H9 (cell line): Measurements from ENCODE around the gene SLC39A12. TPM values are rescaled to one million over a fixed set of nuclear protein-coding genes. Genes with fewer than 3 reads are reported as not detected.

ENCODE experiments used
- DNase-seq: peaks from one replicate; pipeline ENCODE4 v3.0.0-alpha.2; 2017
- H2AFZ ChIP-seq: one replicate; pipeline ENCODE4 v1.6.1; 2013; ENCODE audit warnings: mild to moderate bottlenecking, low read length, control low read depth, moderate library complexity
- H2AK5ac ChIP-seq: 2 replicates; pipeline ENCODE4 v1.6.1; 2013; ENCODE audit warnings: low read length, control low read depth, mixed read lengths; ENCODE audit not compliant: insufficient read length
- H2BK120ac ChIP-seq: one replicate; pipeline ENCODE4 v1.6.1; 2013; ENCODE audit warnings: low read depth, mild to moderate bottlenecking, low read length, control low read depth, inconsistent platforms; ENCODE audit not compliant: poor library complexity, severe bottlenecking
- H2BK12ac ChIP-seq: 2 replicates; pipeline ENCODE4 v1.6.1; 2013; ENCODE audit warnings: low read length, control low read depth, mixed read lengths, low read depth; ENCODE audit not compliant: insufficient read length
- H2BK15ac ChIP-seq: 2 replicates; pipeline ENCODE4 v1.6.1; 2013; ENCODE audit warnings: low read depth, low read length, control low read depth
- H2BK20ac ChIP-seq: one replicate; pipeline ENCODE4 v1.6.1; 2013; ENCODE audit warnings: low read depth, mild to moderate bottlenecking, low read length, control low read depth, inconsistent platforms; ENCODE audit not compliant: poor library complexity, severe bottlenecking
- H2BK5ac ChIP-seq: 2 replicates; pipeline ENCODE4 v1.6.1; 2013; ENCODE audit warnings: low read length, control low read depth, mixed read lengths; ENCODE audit not compliant: insufficient read length
- H3K14ac ChIP-seq: 2 replicates; pipeline ENCODE4 v1.6.1; 2013; ENCODE audit warnings: low read length, control low read depth; ENCODE audit not compliant: insufficient read depth
- H3K18ac ChIP-seq: 2 replicates; pipeline ENCODE4 v1.6.1; 2013; ENCODE audit warnings: low read depth, mild to moderate bottlenecking, mixed read lengths, low read length, control low read depth; ENCODE audit not compliant: insufficient read length
- H3K23ac ChIP-seq: 2 replicates; pipeline ENCODE4 v1.6.1; 2013; ENCODE audit warnings: low read length, control low read depth, mixed read lengths, low read depth; ENCODE audit not compliant: insufficient read length
- H3K23me2 ChIP-seq: 2 replicates; pipeline ENCODE4 v1.6.1; 2013; ENCODE audit warnings: low read depth, mild to moderate bottlenecking, mixed read lengths, low read length, control low read depth; ENCODE audit not compliant: insufficient read length, poor library complexity, severe bottlenecking
- H3K27ac ChIP-seq: 2 replicates; pipeline ENCODE4 v1.5.1; 2013; ENCODE audit warnings: low read length, control low read depth, mixed read lengths, low read depth; ENCODE audit not compliant: insufficient read length
- H3K27me3 ChIP-seq: 2 replicates; pipeline ENCODE4 v1.6.1; 2013; ENCODE audit warnings: low read length, control low read depth, inconsistent platforms; ENCODE audit not compliant: insufficient read depth
- H3K4ac ChIP-seq: 2 replicates; pipeline ENCODE4 v1.6.1; 2013; ENCODE audit warnings: low read depth, mild to moderate bottlenecking, control low read depth, inconsistent platforms, low read length, moderate library complexity
- H3K4me1 ChIP-seq: 2 replicates; pipeline ENCODE4 v1.6.1; 2013; ENCODE audit warnings: low read length, control low read depth, inconsistent platforms; ENCODE audit not compliant: insufficient read depth
- H3K4me2 ChIP-seq: 2 replicates; pipeline ENCODE4 v1.6.1; 2013; ENCODE audit warnings: low read length, control low read depth, mixed read lengths; ENCODE audit not compliant: insufficient read length, insufficient read depth
- H3K56ac ChIP-seq: 2 replicates; pipeline ENCODE4 v1.6.1; 2013; ENCODE audit warnings: low read depth, mild to moderate bottlenecking, mixed read lengths, low read length, control low read depth; ENCODE audit not compliant: insufficient read length
- H3K79me1 ChIP-seq: 2 replicates; pipeline ENCODE4 v1.6.1; 2013; ENCODE audit warnings: low read depth, mild to moderate bottlenecking, moderate library complexity, low read length, control low read depth, inconsistent platforms; ENCODE audit not compliant: insufficient read depth, poor library complexity, severe bottlenecking
- H3K79me2 ChIP-seq: 2 replicates; pipeline ENCODE4 v1.6.1; 2013; ENCODE audit warnings: low read length, control low read depth, inconsistent platforms; ENCODE audit not compliant: insufficient read depth
- H3K9ac ChIP-seq: 2 replicates; pipeline ENCODE4 v1.6.1; 2013; ENCODE audit warnings: low read length, control low read depth, mixed read lengths; ENCODE audit not compliant: insufficient read length; ENCODE audit errors: extremely low read depth
- H3K9me3 ChIP-seq: one replicate; pipeline ENCODE4 v1.6.1; 2013; ENCODE audit warnings: low read depth, low read length, inconsistent platforms; ENCODE audit not compliant: control insufficient read depth
- H3T11ph ChIP-seq: one replicate; pipeline ENCODE4 v1.6.1; 2013; ENCODE audit warnings: mild to moderate bottlenecking, low read length, control low read depth, inconsistent platforms
- H4K20me1 ChIP-seq: one replicate; pipeline ENCODE4 v1.6.1; 2013; ENCODE audit not compliant: control insufficient read depth, insufficient read length, insufficient read depth
- H4K5ac ChIP-seq: 2 replicates; pipeline ENCODE4 v1.6.1; 2013; ENCODE audit warnings: low read depth, mild to moderate bottlenecking, mixed read lengths, low read length, control low read depth; ENCODE audit not compliant: insufficient read length
- H4K8ac ChIP-seq: replicated peaks from 2 replicates; pipeline ENCODE4 v1.6.1; 2013; ENCODE audit warnings: low read length, control low read depth, mixed read lengths, low read depth; ENCODE audit not compliant: insufficient read length
- H4K91ac ChIP-seq: 2 replicates; pipeline ENCODE4 v1.6.1; 2013; ENCODE audit warnings: low read depth, mild to moderate bottlenecking, moderate library complexity, mixed read lengths, low read length, control low read depth; ENCODE audit not compliant: insufficient read length
- H3K27ac Mint-ChIP-seq, 3 experiments: 2 replicates in 2 of 3; 3 replicates in 1 of 3; pipeline ENCODE4 v1.8.0; 2020 to 2021; ENCODE audit warnings: mixed read lengths in 3 of 3, mild to moderate bottlenecking in 1 of 3, moderate library complexity in 1 of 3
- H3K27me3 Mint-ChIP-seq: 2 replicates; pipeline ENCODE4 v1.8.0; 2021; ENCODE audit warnings: low read depth, mild to moderate bottlenecking, moderate library complexity, mixed read lengths
- H3K36me3 Mint-ChIP-seq, 3 experiments: 2 replicates in 2 of 3; 3 replicates in 1 of 3; pipeline ENCODE4 v1.8.0; 2020 to 2021; ENCODE audit warnings: low read depth in 3 of 3, mixed read lengths in 3 of 3; ENCODE audit not compliant: insufficient read depth in 1 of 3
- H3K4me1 Mint-ChIP-seq, 2 experiments: 2 replicates each; pipeline ENCODE4 v1.8.0; 2020; ENCODE audit warnings: mixed read lengths in 2 of 2
- H3K4me3 Mint-ChIP-seq, 2 experiments: 2 replicates in 1 of 2; 3 replicates in 1 of 2; pipeline ENCODE4 v1.8.0; 2020 to 2021; ENCODE audit warnings: mild to moderate bottlenecking in 2 of 2, mixed read lengths in 2 of 2, moderate library complexity in 1 of 2
- H3K9me3 Mint-ChIP-seq, 2 experiments: 2 replicates in 1 of 2; 3 replicates in 1 of 2; pipeline ENCODE4 v1.8.0; 2020; ENCODE audit warnings: mild to moderate bottlenecking in 2 of 2, mixed read lengths in 2 of 2, moderate library complexity in 1 of 2
- WGBS: extraction: QIAGEN DNeasy Blood & Tissue Kit; methylation state at CpG from one replicate; pipeline ENCODE4 v1.1.7; 2013; ENCODE audit warnings: missing lambda C conversion rate, low lambda C conversion rate, mixed read lengths; ENCODE audit not compliant: insufficient read length; ENCODE audit errors: extremely low coverage; 5-methylcytosine and 5-hydroxymethylcytosine counted together
- total RNA-seq: library from RNA; stranded (reverse); gene quantifications from 2 replicates; pipeline ENCODE4 v1.2.1, GENCODE V29; 2021
- TF ChIP-seq, protein P1 (sequence below): fragments of 200-600 bp; sonication (generic); conservative IDR thresholded peaks from 3 replicates; pipeline ENCODE4 v1.8.0; 2021; ENCODE audit warnings: antibody characterized with exemption, mild to moderate bottlenecking

SLC39A12 gene
- total RNA-seq, 1 experiment from 2014 or later, result not detected

DNA sequence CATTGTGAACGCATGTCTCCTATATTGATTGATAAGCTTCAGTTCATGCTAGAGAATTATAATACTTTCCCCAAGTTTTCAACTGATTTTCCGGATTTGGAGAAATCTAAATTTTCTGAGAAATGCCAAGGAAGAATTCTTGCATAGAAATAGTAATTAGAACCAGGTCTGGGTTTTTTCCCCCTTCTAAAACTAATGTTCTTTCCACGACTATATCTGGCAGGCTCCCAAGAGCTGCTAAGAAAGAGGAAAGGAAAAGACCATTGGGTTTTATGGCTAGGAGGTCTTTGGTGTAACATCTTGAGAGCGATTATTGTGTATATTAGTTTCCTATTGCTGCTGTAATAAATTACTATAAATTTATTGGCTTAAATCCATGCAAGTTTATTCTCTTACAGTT is 116.7 kb downstream of the SLC39A12 start:
- H2BK5ac ChIP-seq, result no peak overlapping the region
- H2AK5ac ChIP-seq, result no peak overlapping the region
- no peak overlapping the region for H2BK120ac ChIP-seq
- H3K79me1 ChIP-seq, result no peaks in the 10 kb centered on the region
- H4K91ac ChIP-seq, result no peak overlapping the region
- no peaks in the 10 kb centered on the region for H3K27me3 ChIP-seq
- no peak overlapping the region for H2AFZ ChIP-seq
- H3K4me2 ChIP-seq, result no peak overlapping the region
- no peaks in the 10 kb centered on the region for H4K20me1 ChIP-seq
- no peak overlapping the region for H2BK15ac ChIP-seq
- Mint-ChIP-seq H3K36me3 (no peaks in the 10 kb centered on the region), H3K4me1 (0 out of 4 replicates have a peak, but pooled peaks cover 0 to 2% of the 10 kb centered on the region in 2 experiments), H3K27ac (no peak overlapping the region), H3K4me3 (no peak overlapping the region), H3K27me3 (no peaks in the 10 kb centered on the region), H3K9me3 (peaks cover 0 to 3% of the 10 kb centered on the region in 2 experiments; a peak in 2 of 5 replicates)
- no peak overlapping the region for H3T11ph ChIP-seq
- no peak overlapping the region for H3K23ac ChIP-seq
- no peak overlapping the region for H3K4ac ChIP-seq
- no peak overlapping the region for H4K8ac ChIP-seq
- TF ChIP-seq, protein P1, sequence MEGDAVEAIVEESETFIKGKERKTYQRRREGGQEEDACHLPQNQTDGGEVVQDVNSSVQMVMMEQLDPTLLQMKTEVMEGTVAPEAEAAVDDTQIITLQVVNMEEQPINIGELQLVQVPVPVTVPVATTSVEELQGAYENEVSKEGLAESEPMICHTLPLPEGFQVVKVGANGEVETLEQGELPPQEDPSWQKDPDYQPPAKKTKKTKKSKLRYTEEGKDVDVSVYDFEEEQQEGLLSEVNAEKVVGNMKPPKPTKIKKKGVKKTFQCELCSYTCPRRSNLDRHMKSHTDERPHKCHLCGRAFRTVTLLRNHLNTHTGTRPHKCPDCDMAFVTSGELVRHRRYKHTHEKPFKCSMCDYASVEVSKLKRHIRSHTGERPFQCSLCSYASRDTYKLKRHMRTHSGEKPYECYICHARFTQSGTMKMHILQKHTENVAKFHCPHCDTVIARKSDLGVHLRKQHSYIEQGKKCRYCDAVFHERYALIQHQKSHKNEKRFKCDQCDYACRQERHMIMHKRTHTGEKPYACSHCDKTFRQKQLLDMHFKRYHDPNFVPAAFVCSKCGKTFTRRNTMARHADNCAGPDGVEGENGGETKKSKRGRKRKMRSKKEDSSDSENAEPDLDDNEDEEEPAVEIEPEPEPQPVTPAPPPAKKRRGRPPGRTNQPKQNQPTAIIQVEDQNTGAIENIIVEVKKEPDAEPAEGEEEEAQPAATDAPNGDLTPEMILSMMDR, result no peak
- no peak overlapping the region for H2BK12ac ChIP-seq
- no peaks in the 10 kb centered on the region for H3K9me3 ChIP-seq
- no CpG with 5 or more reads among the region's 4 CpGs for WGBS
- no peak overlapping the region for H4K5ac ChIP-seq
- no peak overlapping the region for H3K56ac ChIP-seq
- H2BK20ac ChIP-seq, result no peak overlapping the region
- DNase-seq, result no peak
- no peak overlapping the region for H3K18ac ChIP-seq
- no peaks in the 10 kb centered on the region for H3K79me2 ChIP-seq
- no peak overlapping the region for H3K9ac ChIP-seq
- H3K27ac ChIP-seq, result no peak overlapping the region
- H3K23me2 ChIP-seq, result no peaks in the 10 kb centered on the region
- H3K4me1 ChIP-seq, result no peaks in the 10 kb centered on the region
- H3K14ac ChIP-seq, result no peak overlapping the region
